GM06990 (cell line): ENCODE measurements around the gene KRCC1.

Source experiments
- DNase-seq: peaks from one replicate; pipeline ENCODE4 v3.0.0-alpha.2; 2011; ENCODE audit not compliant: insufficient read length; ENCODE audit errors: extremely low read depth
- H3K27me3 ChIP-seq: replicated peaks from 2 replicates; pipeline ENCODE4 v1.6.0; 2011; ENCODE audit warnings: low read length; ENCODE audit not compliant: control insufficient read depth, insufficient read depth
- H3K36me3 ChIP-seq: 2 replicates; pipeline ENCODE4 v1.5.1; 2011; ENCODE audit warnings: low read length; ENCODE audit not compliant: control insufficient read depth, insufficient read depth
- H3K4me3 ChIP-seq: replicated peaks from 2 replicates; pipeline ENCODE4 v1.5.1; 2011; ENCODE audit warnings: low read depth, mild to moderate bottlenecking, control low read depth, low read length
- CTCF ChIP-seq: IDR thresholded peaks from 2 replicates; pipeline ENCODE4 v1.5.1; 2011; ENCODE audit warnings: low read length, control low read depth, mild to moderate bottlenecking, inconsistent platforms; ENCODE audit not compliant: insufficient read depth, poor library complexity, severe bottlenecking

The KRCC1 gene

DNA sequence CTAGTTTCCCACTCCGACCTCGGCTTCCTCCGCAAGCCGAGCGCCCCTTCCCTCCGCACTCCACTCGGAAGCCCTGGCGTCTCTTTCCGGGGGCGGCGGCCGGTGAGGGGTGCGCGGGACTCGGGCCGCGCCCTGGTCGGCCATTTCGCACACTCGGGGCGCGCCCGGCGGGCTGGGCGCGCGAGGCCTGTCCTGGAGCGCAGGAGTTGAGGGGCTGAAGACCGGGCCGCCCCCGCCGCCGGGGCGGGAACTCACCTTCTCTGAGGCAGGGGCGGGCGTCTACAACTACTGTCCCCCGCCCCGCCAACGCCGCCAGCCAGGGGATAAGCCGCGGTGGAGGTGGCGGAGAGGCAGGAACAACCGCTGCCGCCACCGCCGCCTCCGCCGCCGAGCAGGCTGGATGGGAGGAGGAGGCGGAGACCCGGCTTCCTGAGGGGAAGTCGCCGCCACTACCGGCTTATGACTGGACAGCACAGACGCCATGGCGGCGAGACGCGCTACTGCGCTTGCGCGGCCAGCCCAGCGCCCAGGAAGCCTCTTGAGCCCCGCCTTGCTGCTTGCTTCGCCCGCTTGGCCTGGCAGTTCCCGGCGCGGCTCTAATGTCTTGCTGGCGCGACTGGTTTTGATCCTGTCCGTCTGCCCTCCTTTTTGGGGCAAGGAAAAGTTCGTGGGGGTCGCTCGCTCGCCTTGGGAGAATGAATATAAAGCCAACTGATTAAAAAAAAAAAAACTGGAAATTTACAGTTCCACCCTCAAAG, at the start of gene KRCC1:
Gene KRCC1, minus strand, starts transcription at position 413 of the 758 bp plus-strand sequence. CDS start 27,220 bp downstream, outside the sequence.
- H3K4me3 ChIP-seq: peak within 1 kb of the TSS; percentile 68
- H3K27me3 ChIP-seq: no peaks in the 10 kb centered on the region
- TF ChIP-seq CTCF: no peak
- no peaks in the 10 kb centered on the region for H3K36me3 ChIP-seq
- DNase-seq: peak; percentile 100

GRCh38 chr2:88100489-88100858, 44.9 kb upstream of the KRCC1 start:
- Histone ChIP-seq H3K36me3 (no peaks in the 10 kb centered on the region), H3K4me3 (no peak overlapping the region), H3K27me3 (no peaks in the 10 kb centered on the region)
- DNase-seq: no peak
- TF ChIP-seq CTCF: no peak

GRCh38 chr2:88099798-88100488, 44.4 kb upstream of the KRCC1 start:
- TF ChIP-seq CTCF: no peak
- H3K27me3 ChIP-seq: no peaks in the 10 kb centered on the region
- no peak for DNase-seq
- no peaks in the 10 kb centered on the region for H3K36me3 ChIP-seq
- no peak overlapping the region for H3K4me3 ChIP-seq

- no peak overlapping the region for H3K4me3 ChIP-seq
- no peaks in the 10 kb centered on the region for H3K36me3 ChIP-seq
- DNase-seq: no peak
- no peaks in the 10 kb centered on the region for H3K27me3 ChIP-seq
- no peak for TF ChIP-seq CTCF
Observed at GRCh38 chr2:88098558-88098900, 42.9 kb upstream of the KRCC1 start.

DNA sequence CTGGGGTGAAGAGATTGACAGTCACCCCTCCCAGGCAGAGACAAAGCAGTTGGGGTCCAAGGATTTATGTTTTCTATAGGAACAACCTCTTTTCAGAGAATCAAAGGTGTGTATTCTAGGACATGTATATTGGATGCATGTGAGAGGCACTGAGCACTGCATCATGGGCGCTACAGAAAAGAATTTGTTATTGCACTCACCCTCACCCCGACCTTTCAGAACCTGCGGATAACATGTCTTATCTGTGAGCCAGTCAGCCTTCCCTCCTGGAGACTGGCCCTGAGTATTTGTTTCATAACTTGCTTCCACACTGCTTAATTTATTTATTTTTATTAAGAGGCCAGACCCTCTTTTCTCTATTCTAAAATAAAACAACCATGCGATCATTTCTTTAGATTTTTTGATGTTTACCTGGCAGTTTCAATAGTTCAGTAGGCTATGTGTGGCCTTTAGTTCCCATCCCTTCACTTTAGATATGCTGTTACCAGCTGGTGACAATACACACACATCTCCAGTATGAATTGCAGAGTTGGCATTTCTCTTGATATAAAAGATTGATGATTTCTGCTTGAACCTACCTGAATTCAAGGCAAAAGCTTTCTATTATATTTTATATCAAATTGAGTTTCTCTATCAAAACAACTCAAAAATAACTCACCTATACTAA, 42.4 kb upstream of the KRCC1 start:
- H3K27me3 ChIP-seq: no peaks in the 10 kb centered on the region

More for the DNA sequence above, 42.4 kb upstream of the KRCC1 start:
- TF ChIP-seq CTCF: no peak
- Histone ChIP-seq H3K4me3 (no peak overlapping the region), H3K36me3 (no peaks in the 10 kb centered on the region)
- no peak for DNase-seq
